PFSK-1 (cell line): Measurements from ENCODE around the gene CCDC93.

Experiments
- FOXP2 ChIP-seq: optimal IDR thresholded peaks from 2 replicates; pipeline ENCODE3; 2011; ENCODE audit warnings: borderline replicate concordance, control low read depth, inconsistent platforms; ENCODE audit not compliant: insufficient read depth; ENCODE audit errors: extremely low read length, extremely low read depth
- POLR2AphosphoS5 ChIP-seq: IDR thresholded peaks from 2 replicates; pipeline ENCODE4 v1.6.1; 2012; ENCODE audit warnings: low read depth, mild to moderate bottlenecking, control low read depth, low read length, moderate library complexity
- REST ChIP-seq, 2 experiments: IDR thresholded peaks; 2 replicates each; pipeline versions ENCODE4 v1.6.1 to v1.8.0; 2011 to 2012; ENCODE audit warnings: low read depth in 2 of 2, low read length in 2 of 2, control low read depth in 1 of 2, inconsistent platforms in 1 of 2, mild to moderate bottlenecking in 1 of 2, moderate library complexity in 1 of 2; ENCODE audit not compliant: insufficient read depth in 1 of 2
- SIN3A ChIP-seq: IDR thresholded peaks from 2 replicates; pipeline ENCODE4 v1.6.1; 2012; ENCODE audit warnings: mild to moderate bottlenecking, low read length, moderate library complexity, borderline replicate concordance; ENCODE audit not compliant: insufficient read depth
- TAF1 ChIP-seq: IDR thresholded peaks from 2 replicates; pipeline ENCODE4 v1.6.1; 2012; ENCODE audit warnings: low read length, control low read depth, borderline replicate concordance; ENCODE audit not compliant: insufficient read depth

CCDC93 gene

GRCh38 chr2:118003396-118003824 is 10.5 kb downstream of the CCDC93 start:
- TF ChIP-seq POLR2AphosphoS5 (no peak), SIN3A (no peak), FOXP2 (no peak), TAF1 (no peak), REST (IDR thresholded peaks at IDR 0.05; ENCODE audit: insufficient read depth in 1 of 2, low read depth in 2 of 2, low read length in 2 of 2) (no peak)

- TF ChIP-seq POLR2AphosphoS5 (no peak), REST (IDR thresholded peaks at IDR 0.05; ENCODE audit: insufficient read depth in 1 of 2, low read depth in 2 of 2, low read length in 2 of 2) (no peak), SIN3A (no peak), FOXP2 (no peak), TAF1 (no peak)
Observed at GRCh38 chr2:118000041-118000440, 13.8 kb downstream of the CCDC93 start.

GRCh38 chr2:117997872-117998454 is 15.9 kb downstream of the CCDC93 start:
- no peak for TF ChIP-seq POLR2AphosphoS5
- TF ChIP-seq FOXP2: no peak
- no peak for TF ChIP-seq SIN3A
- no peak for TF ChIP-seq REST (IDR thresholded peaks at IDR 0.05; ENCODE audit: insufficient read depth in 1 of 2, low read depth in 2 of 2, low read length in 2 of 2)
- no peak for TF ChIP-seq TAF1

GRCh38 chr2:117996525-117996924 is 17.3 kb downstream of the CCDC93 start:
- no peak for TF ChIP-seq TAF1

GRCh38 chr2:117994729-117995128 is 19.1 kb downstream of the CCDC93 start:
- no peak for TF ChIP-seq SIN3A
- no peak for TF ChIP-seq TAF1
- TF ChIP-seq FOXP2: no peak
- TF ChIP-seq REST (IDR thresholded peaks at IDR 0.05; ENCODE audit: insufficient read depth in 1 of 2, low read depth in 2 of 2, low read length in 2 of 2): no peak
- no peak for TF ChIP-seq POLR2AphosphoS5
